LNCaP clone FGC (cell line): Measurements from ENCODE around the gene MYO1F.
A peak's percentile ranks its signal among the peaks of the same experiment; 100 is the strongest.

ENCODE experiments used
- DNase-seq: peaks from one replicate; pipeline ENCODE4 v3.0.0-alpha.2; 2011; ENCODE audit warnings: low read depth
- H3K4me3 ChIP-seq: 2 replicates; pipeline ENCODE4 v1.5.1; 2011; ENCODE audit warnings: mild to moderate bottlenecking, low read depth, low read length, control low read depth
- TF ChIP-seq, protein P1 (sequence below): IDR thresholded peaks from 2 replicates; pipeline ENCODE4 v1.5.1; 2012; ENCODE audit warnings: mild to moderate bottlenecking; ENCODE audit not compliant: control insufficient read depth, insufficient read depth; ENCODE audit errors: extremely low read depth

MYO1F gene

DNA sequence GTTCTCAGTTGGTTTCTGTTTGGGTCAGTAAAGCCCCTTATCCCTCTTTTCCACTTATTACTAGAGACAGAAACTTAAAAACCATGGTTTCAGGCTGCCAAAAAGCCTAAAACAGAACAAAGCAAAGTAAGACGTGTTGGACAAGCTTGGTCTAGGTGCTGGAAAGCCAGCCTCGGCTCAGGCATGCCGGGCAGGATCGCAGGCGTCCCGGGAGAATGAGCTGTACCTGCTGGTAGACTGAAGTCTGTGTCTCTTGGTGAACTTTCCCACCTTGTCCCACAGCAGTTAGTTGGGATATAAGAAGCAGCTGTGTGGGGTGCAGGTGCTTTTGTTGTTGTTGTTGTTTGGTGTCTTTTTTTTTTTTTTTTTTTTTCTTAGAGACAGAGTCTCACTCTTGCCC is 95.6 kb downstream of the MYO1F start:
- no peak overlapping the region; the same call in 1 of the 2 replicates for H3K4me3 ChIP-seq
- TF ChIP-seq, protein P1, sequence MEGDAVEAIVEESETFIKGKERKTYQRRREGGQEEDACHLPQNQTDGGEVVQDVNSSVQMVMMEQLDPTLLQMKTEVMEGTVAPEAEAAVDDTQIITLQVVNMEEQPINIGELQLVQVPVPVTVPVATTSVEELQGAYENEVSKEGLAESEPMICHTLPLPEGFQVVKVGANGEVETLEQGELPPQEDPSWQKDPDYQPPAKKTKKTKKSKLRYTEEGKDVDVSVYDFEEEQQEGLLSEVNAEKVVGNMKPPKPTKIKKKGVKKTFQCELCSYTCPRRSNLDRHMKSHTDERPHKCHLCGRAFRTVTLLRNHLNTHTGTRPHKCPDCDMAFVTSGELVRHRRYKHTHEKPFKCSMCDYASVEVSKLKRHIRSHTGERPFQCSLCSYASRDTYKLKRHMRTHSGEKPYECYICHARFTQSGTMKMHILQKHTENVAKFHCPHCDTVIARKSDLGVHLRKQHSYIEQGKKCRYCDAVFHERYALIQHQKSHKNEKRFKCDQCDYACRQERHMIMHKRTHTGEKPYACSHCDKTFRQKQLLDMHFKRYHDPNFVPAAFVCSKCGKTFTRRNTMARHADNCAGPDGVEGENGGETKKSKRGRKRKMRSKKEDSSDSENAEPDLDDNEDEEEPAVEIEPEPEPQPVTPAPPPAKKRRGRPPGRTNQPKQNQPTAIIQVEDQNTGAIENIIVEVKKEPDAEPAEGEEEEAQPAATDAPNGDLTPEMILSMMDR, result no peak

DNA sequence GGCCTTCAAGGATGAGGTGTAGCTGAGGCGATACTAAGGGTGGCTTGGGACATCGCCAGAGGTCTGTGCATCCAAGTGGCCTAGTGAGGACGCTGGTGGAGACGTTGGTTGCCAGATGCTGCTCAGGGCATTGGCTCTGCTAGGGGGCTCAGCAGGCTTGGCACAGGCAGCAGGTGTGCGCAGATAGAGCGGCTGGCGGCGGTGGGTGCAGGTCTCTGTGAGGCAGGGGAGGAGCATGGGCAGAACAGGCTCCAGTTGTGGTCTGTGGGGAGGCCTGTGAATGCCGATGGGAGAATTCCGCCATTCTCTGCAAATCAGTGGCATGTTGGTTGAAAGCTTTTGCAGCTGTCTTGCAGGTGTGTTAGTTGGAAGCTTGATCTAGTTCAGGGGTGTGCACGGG is 96.0 kb downstream of the MYO1F start:
- TF ChIP-seq, protein P1, result no peak
- no peak for DNase-seq
- H3K4me3 ChIP-seq, result peak overlapping the region; percentile 26

More for the DNA sequence above, 95.6 kb downstream of the MYO1F start:
- DNase-seq, result no peak

DNA sequence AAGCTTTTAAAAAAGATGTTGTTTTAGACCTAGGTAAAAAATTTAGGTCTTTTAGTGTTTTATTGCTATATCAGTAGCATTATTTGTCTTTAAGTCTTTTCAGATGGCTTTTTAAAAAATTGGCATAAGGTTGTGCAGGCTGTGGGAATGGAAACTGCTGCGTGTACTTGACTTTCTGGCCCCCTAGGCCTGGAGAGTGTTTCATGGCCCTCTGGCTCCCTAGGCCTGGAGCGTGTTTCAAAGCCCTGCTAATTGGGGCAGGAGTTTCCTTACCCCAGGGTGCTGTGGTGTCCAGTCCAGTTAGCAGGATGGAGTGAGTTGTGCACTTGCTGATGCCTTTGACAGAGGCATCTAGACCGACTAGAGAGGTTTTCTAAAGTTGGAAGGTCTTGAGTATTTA is 98.6 kb downstream of the MYO1F start:
- TF ChIP-seq, protein P1, result no peak

DNA sequence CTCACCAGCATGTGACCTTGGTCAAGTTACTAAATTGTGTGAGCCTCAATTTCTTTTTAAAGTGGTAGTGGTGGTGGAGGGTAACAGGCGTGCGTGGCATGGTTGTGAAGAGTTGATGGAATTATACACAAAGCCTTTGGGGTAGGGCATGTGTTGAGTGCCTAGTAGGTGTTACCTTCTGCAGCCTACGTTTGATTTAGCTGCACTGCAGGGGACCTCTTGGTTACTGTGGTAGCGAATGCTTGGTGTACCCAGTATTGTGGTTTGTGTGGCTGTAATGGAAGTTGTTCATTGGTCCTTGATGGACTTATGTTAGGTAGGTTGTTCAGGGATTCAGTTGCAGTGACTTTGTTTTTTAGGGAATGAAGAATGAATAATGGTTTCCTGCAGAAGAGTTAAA is 99.4 kb downstream of the MYO1F start:
- DNase-seq, result no peak
- no peak overlapping the region for H3K4me3 ChIP-seq
- TF ChIP-seq, protein P1, result no peak

More for the DNA sequence above, 98.6 kb downstream of the MYO1F start:
- DNase-seq, result no peak
- H3K4me3 ChIP-seq, result no peak overlapping the region

DNA sequence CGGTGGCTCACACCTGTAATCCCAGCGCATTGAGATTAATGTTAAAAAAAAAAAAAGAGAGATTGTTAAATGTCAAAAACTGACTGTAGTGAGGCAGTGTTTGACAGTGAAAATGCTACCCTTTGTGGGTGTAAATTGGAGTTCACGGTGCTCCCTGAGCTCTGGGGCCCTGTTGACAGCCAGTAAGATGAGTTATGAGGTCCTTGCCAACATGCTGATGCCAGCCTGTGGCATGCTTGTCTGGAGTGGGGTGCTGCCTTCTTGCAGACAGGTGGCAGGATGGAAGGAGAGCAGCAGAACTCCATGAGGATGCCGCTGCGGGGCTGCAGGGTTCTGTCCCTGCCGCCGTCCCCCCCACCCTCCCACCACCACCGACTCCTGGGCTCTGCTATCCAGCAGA is 100.7 kb downstream of the MYO1F start:
- TF ChIP-seq, protein P1, result no peak

DNA sequence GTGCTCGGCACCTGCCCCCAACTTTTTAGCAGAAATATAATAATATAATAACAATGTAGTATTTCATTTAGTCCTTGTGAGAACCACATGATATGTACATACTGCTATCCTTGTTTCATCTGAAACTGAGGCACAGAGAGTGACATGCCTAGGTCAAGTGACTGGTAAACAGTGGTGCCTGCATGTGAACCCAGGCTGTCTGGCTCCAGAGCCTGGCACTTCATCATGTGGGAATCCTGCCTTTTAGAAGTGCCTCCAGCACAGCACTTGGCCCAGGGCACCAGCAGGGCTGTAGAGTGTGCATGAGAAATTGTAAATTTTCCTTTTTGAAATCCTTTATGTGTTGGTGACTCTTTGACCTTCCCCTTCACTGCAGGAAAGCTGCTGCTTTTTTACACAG is 102.2 kb downstream of the MYO1F start:
- DNase-seq, result no peak
- H3K4me3 ChIP-seq, result no peak overlapping the region
- TF ChIP-seq, protein P1, result no peak

More for the DNA sequence above, 100.7 kb downstream of the MYO1F start:
- H3K4me3 ChIP-seq, result no peak overlapping the region
- no peak for DNase-seq
